Esophagus squamous epithelium (tissue), 5 donors: ENCODE data around the gene ATRAID. TPM values are rescaled to one million over a fixed set of nuclear protein-coding genes. Genes with fewer than 3 reads are reported as not detected.

Experiments used
- DNase-seq: peaks from one replicate; lab custom pipeline; 2025; lab: John Stamatoyannopoulos, UW
- H3K27ac ChIP-seq, 4 donors: fragments of 200-600 bp; sonication (generic); one replicate each; pipeline ENCODE4 v1.5.1; 2016 to 2019; ENCODE audit warnings: mild to moderate bottlenecking in 1 of 4
- H3K27me3 ChIP-seq, 4 donors: fragments of 200-600 bp; sonication (generic); 1 replicate in 3 of 4; 2 replicates in 1 of 4; pipeline versions ENCODE4 v1.5.1 to v1.6.0; 2017 to 2021; ENCODE audit warnings: antibody characterized with exemption in 1 of 4
- H3K36me3 ChIP-seq, 3 donors: fragments of 200-600 bp; sonication (generic); one replicate each; pipeline ENCODE4 v1.5.1; 2016 to 2019
- H3K4me1 ChIP-seq, 3 donors: fragments of 200-600 bp; sonication (generic); one replicate each; pipeline ENCODE4 v1.5.1; 2017 to 2019
- H3K4me3 ChIP-seq, 4 donors: fragments of 200-600 bp; sonication (generic); 1 replicate in 3 of 4; 2 replicates in 1 of 4; pipeline ENCODE4 v1.5.1; 2016 to 2019; ENCODE audit warnings: mild to moderate bottlenecking in 2 of 4, moderate library complexity in 1 of 4
- H3K9me3 ChIP-seq, 3 donors: fragments of 200-600 bp; sonication (generic); one replicate each; pipeline ENCODE4 v1.5.1; 2016 to 2019
- CTCF ChIP-seq, 6 experiments: fragments of 450-650 bp in 4 of 6; fragments of 200-600 bp in 2 of 6; sonication (generic) in 2 of 6; IDR thresholded peaks; one replicate each; pipeline ENCODE4 v1.5.1; 2016 to 2019; ENCODE audit warnings: antibody characterized with exemption in 6 of 6, mild to moderate bottlenecking in 4 of 6, moderate library complexity in 4 of 6
- POLR2A ChIP-seq, 4 donors: fragments of 450-650 bp; IDR thresholded peaks; one replicate each; pipeline ENCODE4 v1.6.1; 2017; ENCODE audit warnings: antibody characterized with exemption in 4 of 4, mild to moderate bottlenecking in 4 of 4, moderate library complexity in 3 of 4
- WGBS, 2 donors: methylation state at CpG; one replicate each; pipeline ENCODE4 v1.1.5; 2018; 5-methylcytosine and 5-hydroxymethylcytosine counted together
- intact Hi-C: fragments of 100-400 bp; cut with DNase I; formaldehyde crosslinking; loops from one replicate; pipeline ENCODE4 v1.15.0; 2022
- total RNA-seq, 4 donors: library from RNA; depleted of rRNA; stranded (reverse); fragments of >200 nt; gene quantifications; one replicate each; pipeline ENCODE4 v1.1.0, GENCODE V29; 2016
- donor health status: DM: yes; HTN: yes; CAD: no.

Gene ATRAID
- total RNA-seq, 4 donors from 2014 or later, result 57.1 to 124 (median 91.0) TPM

- TF ChIP-seq POLR2A (IDR thresholded peaks at IDR 0.05) (no peak), CTCF (IDR thresholded peaks at IDR 0.05) (no peak)
- intact Hi-C loops, result no loop called here
- Histone ChIP-seq H3K36me3 (peaks cover 56 to 98% (median 76%) of the 10 kb centered on the region in 3 donors), H3K9me3 (no peaks in the 10 kb centered on the region), H3K4me3 (no peak overlapping the region), H3K27ac (no peak overlapping the region), H3K27me3 (no peaks in the 10 kb centered on the region), H3K4me1 (no peaks in the 10 kb centered on the region)
- no peak for DNase-seq
- WGBS, 2 donors, result 47 to 82% methylated on average over 4 to 8 of the region's 9 CpGs
These were observed 28.6 kb downstream of the ATRAID start for GRCh38 chr2:27240406-27240805.

- intact Hi-C loops, result no loop called here
- Histone ChIP-seq H3K27me3 (no peaks in the 10 kb centered on the region), H3K4me1 (no peaks in the 10 kb centered on the region), H3K27ac (no peak overlapping the region), H3K36me3 (peaks cover 48 to 82% (median 71%) of the 10 kb centered on the region in 3 donors), H3K9me3 (no peaks in the 10 kb centered on the region), H3K4me3 (no peak overlapping the region)
- WGBS, 2 donors, result 92 to 96% methylated on average over 9 to 17 of the region's 24 CpGs
- TF ChIP-seq POLR2A (IDR thresholded peaks at IDR 0.05) (no peak), CTCF (IDR thresholded peaks at IDR 0.05) (no peak)
- no peak for DNase-seq
These were observed 30.1 kb downstream of the ATRAID start for GRCh38 chr2:27241761-27242613.

GRCh38 chr2:27242614-27242951, 30.7 kb downstream of the ATRAID start:
- no peaks in the 10 kb centered on the region for H3K9me3 ChIP-seq
- WGBS, 2 donors, result 89 to 96% methylated on average over 3 to 7 of the region's 16 CpGs
- H3K27ac ChIP-seq, result no peak overlapping the region
- TF ChIP-seq POLR2A (IDR thresholded peaks at IDR 0.05) (no peak), CTCF (IDR thresholded peaks at IDR 0.05) (no peak)
- DNase-seq, result no peak
- no peaks in the 10 kb centered on the region for H3K4me1 ChIP-seq
- intact Hi-C loops, result no loop called here
- peaks cover 43 to 76% (median 65%) of the 10 kb centered on the region in 3 donors for H3K36me3 ChIP-seq
- H3K27me3 ChIP-seq, result no peaks in the 10 kb centered on the region
- no peak overlapping the region for H3K4me3 ChIP-seq

- TF ChIP-seq POLR2A (IDR thresholded peaks at IDR 0.05) (no peak), CTCF (IDR thresholded peaks at IDR 0.05) (no peak)
- no peak overlapping the region for H3K27ac ChIP-seq
- H3K27me3 ChIP-seq, result peaks cover 0 to 5% (median 0%) of the 10 kb centered on the region in 4 donors
- H3K4me1 ChIP-seq, result no peaks in the 10 kb centered on the region
- peaks cover 34 to 67% (median 55%) of the 10 kb centered on the region in 3 donors for H3K36me3 ChIP-seq
- no peak overlapping the region for H3K4me3 ChIP-seq
- H3K9me3 ChIP-seq, result no peaks in the 10 kb centered on the region
- 90 to 92% methylated on average over 17 to 19 of the region's 19 CpGs for WGBS, 2 donors
- no peak for DNase-seq
- intact Hi-C loops, result no loop called here
These were observed 31.7 kb downstream of the ATRAID start for GRCh38 chr2:27243391-27244130.

GRCh38 chr2:27245116-27245515, 33.3 kb downstream of the ATRAID start:
- whole genome bisulfite sequencing, 2 donors, result 73 to 79% methylated on average over 10 of the region's 10 CpGs
- no peak overlapping the region for H3K4me3 ChIP-seq
- intact Hi-C loops, result no loop called here
- H3K27me3 ChIP-seq, result peaks cover 0 to 19% (median 1%) of the 10 kb centered on the region in 4 donors
- H3K9me3 ChIP-seq, result no peaks in the 10 kb centered on the region
- H3K27ac ChIP-seq, result no peak overlapping the region
- H3K36me3 ChIP-seq, result peaks cover 24 to 51% (median 41%) of the 10 kb centered on the region in 3 donors
- DNase-seq, result no peak
- TF ChIP-seq CTCF (IDR thresholded peaks at IDR 0.05) (no peak), POLR2A (IDR thresholded peaks at IDR 0.05) (no peak)
- H3K4me1 ChIP-seq, result peaks cover 0 to 4% (median 0%) of the 10 kb centered on the region in 3 donors
